Natural killer cell (primary cell): ENCODE data around the gene SDS. TPM values are rescaled to one million over a fixed set of nuclear protein-coding genes. Genes with fewer than 3 reads are reported as not detected.
A peak's percentile ranks its signal among the peaks of the same experiment; 100 is the strongest.
"Not testable (repeated sequence)": the region's sequence is repeated elsewhere in the genome, so short reads cannot be mapped to it uniquely, and the experiment has no call there.

Source experiments
- ATAC-seq, 3 donors: fragments of 150-1000 bp in 2 of 3; fragments of 200-7000 bp in 1 of 3; cut with Tn5 transposase; 1 replicate in 1 of 3; 2 replicates in 2 of 3; pipeline ENCODE4 v1.10.0; 2021; ENCODE audit warnings: mild to moderate bottlenecking in 2 of 3, moderate library complexity in 2 of 3
- DNase-seq, 2 donors: peaks; one replicate each; pipeline versions ENCODE4 v3.0.0 to v3.0.0-alpha.2; 2013 to 2021; ENCODE audit warnings: mixed read lengths in 1 of 2
- H3K27ac ChIP-seq: one replicate; pipeline ENCODE4 v1.5.1; 2013; ENCODE audit warnings: mild to moderate bottlenecking, low read length
- H3K27me3 ChIP-seq: one replicate; pipeline ENCODE4 v1.6.1; 2013; ENCODE audit warnings: low read length; ENCODE audit not compliant: control insufficient read depth, insufficient read depth
- H3K36me3 ChIP-seq: one replicate; pipeline ENCODE4 v1.6.1; 2013; ENCODE audit warnings: low read length; ENCODE audit not compliant: control insufficient read depth, insufficient read depth
- H3K4me1 ChIP-seq: one replicate; pipeline ENCODE4 v1.6.1; 2013; ENCODE audit warnings: low read length; ENCODE audit not compliant: control insufficient read depth, insufficient read depth
- H3K4me3 ChIP-seq: one replicate; pipeline ENCODE4 v1.5.1; 2013; ENCODE audit warnings: low read length
- H3K9me3 ChIP-seq: one replicate; pipeline ENCODE4 v1.6.1; 2013; ENCODE audit warnings: low read length; ENCODE audit not compliant: control insufficient read depth, insufficient read depth
- H3K27ac Mint-ChIP-seq, 2 donors: one replicate each; pipeline ENCODE4 v1.8.0; 2022; ENCODE audit warnings: mild to moderate bottlenecking in 2 of 2, mixed read lengths in 2 of 2, moderate library complexity in 1 of 2
- H3K27me3 Mint-ChIP-seq, 2 donors: one replicate each; pipeline ENCODE4 v1.8.0; 2022; ENCODE audit warnings: low read depth in 2 of 2, mixed read lengths in 2 of 2
- H3K36me3 Mint-ChIP-seq: one replicate; pipeline ENCODE4 v1.8.0; 2022; ENCODE audit warnings: mixed read lengths
- H3K4me1 Mint-ChIP-seq, 2 donors: one replicate each; pipeline ENCODE4 v1.8.0; 2022; ENCODE audit warnings: mixed read lengths in 2 of 2
- H3K4me3 Mint-ChIP-seq: one replicate; pipeline ENCODE4 v1.8.0; 2022; ENCODE audit warnings: mild to moderate bottlenecking, moderate library complexity, mixed read lengths
- H3K9me3 Mint-ChIP-seq, 2 donors: one replicate each; pipeline ENCODE4 v1.8.0; 2022; ENCODE audit warnings: mixed read lengths in 2 of 2
- WGBS: methylation state at CpG from one replicate; pipeline ENCODE4 v1.1.7; 2013; ENCODE audit warnings: missing lambda C conversion rate; ENCODE audit not compliant: insufficient coverage; 5-methylcytosine and 5-hydroxymethylcytosine counted together
- intact Hi-C: fragments of 100-400 bp; cut with micrococcal nuclease; formaldehyde crosslinking; loops from one replicate; pipeline ENCODE4 v1.14.2; 2022
- total RNA-seq, 4 donors: library from RNA; stranded (reverse); fragments of 120-200 nt in 1 of 4; gene quantifications; one replicate each; pipeline versions ENCODE4 v1.2.3 to v1.2.4, GENCODE V29; 2013 to 2022
- TF ChIP-seq, protein P1 (sequence below): fragments of 200-600 bp; IDR thresholded peaks from one replicate; pipeline ENCODE4 v1.8.0; 2022; ENCODE audit warnings: antibody characterized with exemption

SDS gene
- total RNA-seq, 3 donors from 2014 or later (not counting 1 experiment from before 2014, with no cell fraction given): not detected

- H3K27ac ChIP-seq: no peak overlapping the region
- TF ChIP-seq, protein P1, sequence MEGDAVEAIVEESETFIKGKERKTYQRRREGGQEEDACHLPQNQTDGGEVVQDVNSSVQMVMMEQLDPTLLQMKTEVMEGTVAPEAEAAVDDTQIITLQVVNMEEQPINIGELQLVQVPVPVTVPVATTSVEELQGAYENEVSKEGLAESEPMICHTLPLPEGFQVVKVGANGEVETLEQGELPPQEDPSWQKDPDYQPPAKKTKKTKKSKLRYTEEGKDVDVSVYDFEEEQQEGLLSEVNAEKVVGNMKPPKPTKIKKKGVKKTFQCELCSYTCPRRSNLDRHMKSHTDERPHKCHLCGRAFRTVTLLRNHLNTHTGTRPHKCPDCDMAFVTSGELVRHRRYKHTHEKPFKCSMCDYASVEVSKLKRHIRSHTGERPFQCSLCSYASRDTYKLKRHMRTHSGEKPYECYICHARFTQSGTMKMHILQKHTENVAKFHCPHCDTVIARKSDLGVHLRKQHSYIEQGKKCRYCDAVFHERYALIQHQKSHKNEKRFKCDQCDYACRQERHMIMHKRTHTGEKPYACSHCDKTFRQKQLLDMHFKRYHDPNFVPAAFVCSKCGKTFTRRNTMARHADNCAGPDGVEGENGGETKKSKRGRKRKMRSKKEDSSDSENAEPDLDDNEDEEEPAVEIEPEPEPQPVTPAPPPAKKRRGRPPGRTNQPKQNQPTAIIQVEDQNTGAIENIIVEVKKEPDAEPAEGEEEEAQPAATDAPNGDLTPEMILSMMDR: no peak
- H3K36me3 ChIP-seq: no peaks in the 10 kb centered on the region
- Mint-ChIP-seq H3K27me3 (peaks cover 0 to 3% of the 10 kb centered on the region in 2 donors), H3K9me3 (no peaks in the 10 kb centered on the region), H3K36me3 (no peaks in the 10 kb centered on the region), H3K27ac (peak overlapping the region in 1 of 2 donors; percentile 85), H3K4me1 (peaks cover 15 to 25% of the 10 kb centered on the region in 2 donors), H3K4me3 (peak overlapping the region; percentile 87)
- H3K9me3 ChIP-seq: no peaks in the 10 kb centered on the region
- no peak for ATAC-seq
- no peaks in the 10 kb centered on the region for H3K27me3 ChIP-seq
- H3K4me3 ChIP-seq: no peak overlapping the region
- DNase-seq: no peak
- 73% methylated on average over 9 of the region's 9 CpGs for WGBS
- peaks cover 21% of the 10 kb centered on the region for H3K4me1 ChIP-seq
- intact Hi-C loops: no loop called here
Measured at GRCh38 chr12:113359939-113360748, 43.5 kb downstream of the SDS start.

- no peaks in the 10 kb centered on the region for H3K36me3 Mint-ChIP-seq
- DNase-seq: peak in 1 of 2 donors; percentile 40
- intact Hi-C loops: no loop called here
- no peaks in the 10 kb centered on the region for H3K9me3 Mint-ChIP-seq
- TF ChIP-seq, protein P1: no peak
- H3K4me1 Mint-ChIP-seq: peaks cover 15 to 23% of the 10 kb centered on the region in 2 donors
- H3K4me3 ChIP-seq: peak overlapping the region; percentile 67
- H3K27ac Mint-ChIP-seq: peak overlapping the region; percentile 70 to 85
- no peaks in the 10 kb centered on the region for H3K27me3 ChIP-seq
- 59% methylated on average over 11 of the region's 11 CpGs for WGBS
- ATAC-seq: no peak
- H3K27ac ChIP-seq: peak overlapping the region; percentile 61
- H3K36me3 ChIP-seq: no peaks in the 10 kb centered on the region
- H3K4me3 Mint-ChIP-seq: peak overlapping the region; percentile 87
- peaks cover 21% of the 10 kb centered on the region for H3K4me1 ChIP-seq
- no peaks in the 10 kb centered on the region for H3K9me3 ChIP-seq
- H3K27me3 Mint-ChIP-seq: peaks cover 0 to 3% of the 10 kb centered on the region in 2 donors
Measured at GRCh38 chr12:113359133-113359938, 44.4 kb downstream of the SDS start.

- no peaks in the 10 kb centered on the region for H3K27me3 ChIP-seq
- H3K4me1 ChIP-seq: peaks cover 21% of the 10 kb centered on the region
- H3K4me1 Mint-ChIP-seq: peaks cover 15 to 20% of the 10 kb centered on the region in 2 donors
- TF ChIP-seq, protein P1: no peak
- ATAC-seq (peak; percentile 95 to 99 (median 96)), DNase-seq (peak; percentile 88 to 97)
- H3K27ac Mint-ChIP-seq: peak within 1 kb of the TSS; percentile 70 to 85
- H3K4me3 ChIP-seq: peak within 1 kb of the TSS; percentile 67
- peaks cover 0 to 3% of the 10 kb centered on the region in 2 donors for H3K27me3 Mint-ChIP-seq
- 2% methylated on average over 67 of the region's 67 CpGs for WGBS
- H3K9me3 Mint-ChIP-seq: no peaks in the 10 kb centered on the region
- intact Hi-C loops: loop anchor here (1.0 kb wide), 2 partner anchors 23 to 137 kb away; partner anchors contain the start of genes SLC8B1 and TPCN1
- no peaks in the 10 kb centered on the region for H3K9me3 ChIP-seq
- H3K36me3 ChIP-seq: no peaks in the 10 kb centered on the region
- H3K36me3 Mint-ChIP-seq: no peaks in the 10 kb centered on the region
- H3K4me3 Mint-ChIP-seq: peak within 1 kb of the TSS; percentile 87
- peak within 1 kb of the TSS; percentile 61 for H3K27ac ChIP-seq
Measured at GRCh38 chr12:113358381-113359132, 45.1 kb downstream of the SDS start, which contains the start of gene PLBD2. Gene PLBD2 (plus strand): TSS chr12:113358587. CDS start chr12:113358601, 14 bp downstream.

DNA sequence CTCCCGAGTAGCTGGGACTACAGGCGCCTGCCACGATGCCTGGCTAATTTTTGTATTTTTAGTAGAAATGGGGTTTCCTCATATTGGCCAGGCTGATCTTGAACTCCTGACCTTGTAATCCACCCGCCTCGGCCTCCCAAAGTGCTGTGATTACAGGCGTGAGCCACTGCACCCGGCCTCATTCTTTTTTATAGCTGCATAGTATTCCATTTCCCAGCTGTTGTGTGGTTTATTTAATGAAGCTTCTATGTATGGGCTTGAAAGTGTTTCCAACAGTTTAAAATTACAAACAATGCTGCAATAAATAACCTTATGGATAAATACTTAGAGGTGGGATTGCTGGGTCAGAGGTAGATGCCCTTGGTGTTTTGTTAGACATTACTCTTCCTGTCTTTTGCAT, 49.5 kb downstream of the SDS start:
- ATAC-seq, H3K27ac ChIP-seq, H3K4me1 Mint-ChIP-seq, H3K9me3 ChIP-seq, H3K27ac Mint-ChIP-seq, H3K36me3 Mint-ChIP-seq, DNase-seq, H3K9me3 Mint-ChIP-seq, H3K36me3 ChIP-seq, H3K4me3 Mint-ChIP-seq, H3K4me3 ChIP-seq, H3K27me3 Mint-ChIP-seq, intact Hi-C loops, H3K27me3 ChIP-seq: not testable (repeated sequence)
- 95% methylated on average over 6 of the region's 7 CpGs for WGBS
- H3K4me1 ChIP-seq: peaks cover 13% of the 10 kb centered on the region
